HepG2 (cell line): Measurements from ENCODE around the gene DACT2.

Experiments used
- ATAD3A ChIP-seq: sonication (generic); formaldehyde crosslinking; IDR thresholded peaks from 2 replicates; pipeline ENCODE4 v1.4.0; 2020; ENCODE audit warnings: missing genetic modification reagents
- FOXJ3 ChIP-seq: sonication (generic); formaldehyde crosslinking; IDR thresholded peaks from 2 replicates; pipeline ENCODE4 v1.4.0; 2020; ENCODE audit warnings: missing genetic modification reagents, mild to moderate bottlenecking, borderline replicate concordance
- HES4 ChIP-seq: sonication (generic); formaldehyde crosslinking; IDR thresholded peaks from 2 replicates; pipeline ENCODE4 v1.9.0; 2021; ENCODE audit warnings: mild to moderate bottlenecking, missing genetic modification reagents, borderline replicate concordance
- IKZF1 ChIP-seq: fragments of 450-650 bp; IDR thresholded peaks from 2 replicates; pipeline ENCODE4 v1.7.1; 2016
- JUND ChIP-seq: sonication (generic); formaldehyde crosslinking; IDR thresholded peaks from 2 replicates; pipeline ENCODE4 v1.8.0; 2022; ENCODE audit warnings: mild to moderate bottlenecking, missing genetic modification reagents
- STAT5B ChIP-seq: sonication (generic); formaldehyde crosslinking; IDR thresholded peaks from 2 replicates; pipeline ENCODE4 v1.4.0; 2020; ENCODE audit warnings: missing genetic modification reagents
- ZNF776 ChIP-seq: sonication (generic); formaldehyde crosslinking; IDR thresholded peaks from 2 replicates; pipeline ENCODE4 v1.4.0; 2020; ENCODE audit warnings: mild to moderate bottlenecking, missing genetic modification reagents
- ZZZ3 ChIP-seq: sonication (generic); formaldehyde crosslinking; IDR thresholded peaks from 2 replicates; pipeline ENCODE4 v1.4.0; 2020; ENCODE audit warnings: missing genetic modification reagents, mild to moderate bottlenecking, borderline replicate concordance
- TF ChIP-seq, protein P1 (sequence below): sonication (generic); formaldehyde crosslinking; IDR thresholded peaks from 2 replicates; pipeline ENCODE4 v1.5.1; 2020; ENCODE audit warnings: mild to moderate bottlenecking, missing genetic modification reagents, borderline replicate concordance
- TF ChIP-seq, protein P2 (sequence below): sonication (generic); formaldehyde crosslinking; IDR thresholded peaks from 2 replicates; pipeline ENCODE4 v1.5.0; 2020; ENCODE audit warnings: mild to moderate bottlenecking, missing genetic modification reagents, moderate library complexity
- TF ChIP-seq, protein P3 (sequence below): sonication (generic); formaldehyde crosslinking; IDR thresholded peaks from 2 replicates; pipeline ENCODE4 v1.4.0; 2020; ENCODE audit warnings: missing genetic modification reagents
- TF ChIP-seq, protein P4 (sequence below): sonication (generic); formaldehyde crosslinking; IDR thresholded peaks from 2 replicates; pipeline ENCODE4 v1.4.0; 2020; ENCODE audit warnings: mild to moderate bottlenecking, missing genetic modification reagents, borderline replicate concordance

DNA sequence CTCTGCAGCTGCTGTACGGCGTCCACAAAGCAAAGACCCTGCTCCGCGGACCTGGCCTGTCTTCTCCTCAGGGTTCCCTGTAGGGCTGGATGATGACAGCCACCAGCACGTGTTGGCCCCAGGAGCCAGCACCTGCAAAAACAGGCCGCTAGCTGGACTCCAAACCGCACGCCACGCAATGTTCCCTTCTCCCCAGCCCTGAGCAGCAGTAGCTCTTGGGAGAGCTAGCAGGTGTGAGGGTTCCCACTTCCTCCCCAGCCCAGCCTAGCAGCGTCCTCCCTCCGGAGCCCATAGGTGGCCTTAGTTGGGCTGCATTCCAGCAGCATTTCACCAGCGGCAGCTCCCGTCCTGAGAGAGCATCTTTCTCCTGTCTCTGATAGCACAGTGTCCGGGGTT, 42.3 kb downstream of the DACT2 start:
- TF ChIP-seq, protein P1, sequence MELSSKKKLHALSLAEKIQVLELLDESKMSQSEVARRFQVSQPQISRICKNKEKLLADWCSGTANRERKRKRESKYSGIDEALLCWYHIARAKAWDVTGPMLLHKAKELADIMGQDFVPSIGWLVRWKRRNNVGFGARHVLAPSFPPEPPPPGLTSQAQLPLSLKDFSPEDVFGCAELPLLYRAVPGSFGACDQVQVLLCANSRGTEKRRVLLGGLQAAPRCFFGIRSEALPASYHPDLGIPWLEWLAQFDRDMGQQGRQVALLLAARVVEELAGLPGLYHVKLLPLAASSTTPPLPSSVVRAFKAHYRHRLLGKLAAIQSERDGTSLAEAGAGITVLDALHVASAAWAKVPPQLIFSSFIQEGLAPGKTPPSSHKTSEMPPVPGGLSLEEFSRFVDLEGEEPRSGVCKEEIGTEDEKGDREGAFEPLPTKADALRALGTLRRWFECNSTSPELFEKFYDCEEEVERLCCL = no peak
- TF ChIP-seq HES4 (CRISPR knock-in tag) (no peak), ZNF776 (no peak), ZZZ3 (CRISPR knock-in tag) (no peak), IKZF1 (no peak), FOXJ3 (CRISPR knock-in tag) (no peak), ATAD3A (CRISPR knock-in tag) (no peak), JUND (no peak), STAT5B (CRISPR knock-in tag) (no peak)
- TF ChIP-seq, protein P2, sequence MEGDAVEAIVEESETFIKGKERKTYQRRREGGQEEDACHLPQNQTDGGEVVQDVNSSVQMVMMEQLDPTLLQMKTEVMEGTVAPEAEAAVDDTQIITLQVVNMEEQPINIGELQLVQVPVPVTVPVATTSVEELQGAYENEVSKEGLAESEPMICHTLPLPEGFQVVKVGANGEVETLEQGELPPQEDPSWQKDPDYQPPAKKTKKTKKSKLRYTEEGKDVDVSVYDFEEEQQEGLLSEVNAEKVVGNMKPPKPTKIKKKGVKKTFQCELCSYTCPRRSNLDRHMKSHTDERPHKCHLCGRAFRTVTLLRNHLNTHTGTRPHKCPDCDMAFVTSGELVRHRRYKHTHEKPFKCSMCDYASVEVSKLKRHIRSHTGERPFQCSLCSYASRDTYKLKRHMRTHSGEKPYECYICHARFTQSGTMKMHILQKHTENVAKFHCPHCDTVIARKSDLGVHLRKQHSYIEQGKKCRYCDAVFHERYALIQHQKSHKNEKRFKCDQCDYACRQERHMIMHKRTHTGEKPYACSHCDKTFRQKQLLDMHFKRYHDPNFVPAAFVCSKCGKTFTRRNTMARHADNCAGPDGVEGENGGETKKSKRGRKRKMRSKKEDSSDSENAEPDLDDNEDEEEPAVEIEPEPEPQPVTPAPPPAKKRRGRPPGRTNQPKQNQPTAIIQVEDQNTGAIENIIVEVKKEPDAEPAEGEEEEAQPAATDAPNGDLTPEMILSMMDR (CRISPR knock-in tag) = no peak
- TF ChIP-seq, protein P3, sequence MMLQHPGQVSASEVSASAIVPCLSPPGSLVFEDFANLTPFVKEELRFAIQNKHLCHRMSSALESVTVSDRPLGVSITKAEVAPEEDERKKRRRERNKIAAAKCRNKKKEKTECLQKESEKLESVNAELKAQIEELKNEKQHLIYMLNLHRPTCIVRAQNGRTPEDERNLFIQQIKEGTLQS (CRISPR knock-in tag) = no peak
- TF ChIP-seq, protein P4, sequence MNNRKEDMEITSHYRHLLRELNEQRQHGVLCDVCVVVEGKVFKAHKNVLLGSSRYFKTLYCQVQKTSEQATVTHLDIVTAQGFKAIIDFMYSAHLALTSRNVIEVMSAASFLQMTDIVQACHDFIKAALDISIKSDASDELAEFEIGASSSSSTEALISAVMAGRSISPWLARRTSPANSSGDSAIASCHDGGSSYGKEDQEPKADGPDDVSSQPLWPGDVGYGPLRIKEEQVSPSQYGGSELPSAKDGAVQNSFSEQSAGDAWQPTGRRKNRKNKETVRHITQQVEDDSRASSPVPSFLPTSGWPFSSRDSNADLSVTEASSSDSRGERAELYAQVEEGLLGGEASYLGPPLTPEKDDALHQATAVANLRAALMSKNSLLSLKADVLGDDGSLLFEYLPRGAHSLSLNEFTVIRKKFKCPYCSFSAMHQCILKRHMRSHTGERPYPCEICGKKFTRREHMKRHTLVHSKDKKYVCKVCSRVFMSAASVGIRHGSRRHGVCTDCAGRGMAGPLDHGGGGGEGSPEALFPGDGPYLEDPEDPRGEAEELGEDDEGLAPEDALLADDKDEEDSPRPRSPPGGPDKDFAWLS (CRISPR knock-in tag) = no peak
